Activated CD8-positive, alpha-beta memory T cell treated with anti-CD3 and anti-CD28 coated beads for 4 hours (primary cell): Measurements from ENCODE around the gene SHB.

Experiments
- DNase-seq, 2 donors: peaks; one replicate each; pipeline ENCODE4 v3.0.0-alpha.2; 2020; ENCODE audit warnings: low read depth in 2 of 2

The SHB gene

DNA sequence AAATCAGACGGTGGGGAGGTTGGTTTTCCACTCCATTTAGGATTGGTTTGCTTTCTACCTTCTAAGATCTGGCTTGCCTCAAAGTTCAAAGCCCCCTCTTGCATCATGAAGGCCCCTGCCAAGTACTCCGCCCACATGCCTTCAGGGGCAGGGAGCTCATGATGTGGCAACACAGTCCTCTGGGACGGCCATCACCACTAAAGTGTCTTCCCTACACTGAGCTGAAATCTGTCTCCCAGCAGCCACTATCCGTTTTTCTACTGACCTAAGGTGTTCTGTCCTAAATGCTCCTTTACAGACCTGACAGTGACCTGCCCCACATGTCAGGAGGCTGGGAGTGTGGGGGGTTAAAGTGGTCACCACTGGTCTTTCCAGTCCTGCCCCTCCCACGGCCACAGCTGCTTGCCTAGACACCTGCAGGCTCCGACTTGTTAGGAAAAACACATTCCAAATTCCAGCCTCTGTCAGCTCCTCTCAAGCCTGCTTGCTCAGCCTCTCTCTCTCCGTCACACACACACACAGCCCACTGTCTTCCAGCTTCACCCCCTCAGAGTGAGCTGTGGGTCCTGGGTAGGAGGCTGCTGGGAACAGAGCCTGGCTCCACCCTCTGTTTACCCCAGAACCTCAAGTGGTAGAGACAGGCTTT lies 44.9 kb downstream of the SHB start:
- no peak for DNase-seq

DNA sequence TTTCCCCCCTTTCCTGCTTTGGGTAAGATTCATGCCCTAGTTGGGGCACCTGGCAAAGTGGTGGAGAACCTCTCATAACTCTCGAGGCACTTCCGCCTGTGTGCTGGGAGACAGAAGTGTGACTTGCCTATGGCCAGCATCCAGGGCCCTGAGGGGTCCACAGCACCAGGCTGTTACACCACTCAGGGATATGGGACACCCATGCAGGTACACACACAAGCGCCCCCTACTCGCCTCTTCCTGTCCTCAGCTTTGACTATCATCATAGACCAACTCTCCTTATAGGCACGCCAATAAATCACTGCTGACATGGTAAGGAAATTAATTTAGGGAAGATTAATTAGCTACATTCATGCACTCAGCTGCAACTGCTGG lies 45.4 kb downstream of the SHB start:
- no peak for DNase-seq

DNA sequence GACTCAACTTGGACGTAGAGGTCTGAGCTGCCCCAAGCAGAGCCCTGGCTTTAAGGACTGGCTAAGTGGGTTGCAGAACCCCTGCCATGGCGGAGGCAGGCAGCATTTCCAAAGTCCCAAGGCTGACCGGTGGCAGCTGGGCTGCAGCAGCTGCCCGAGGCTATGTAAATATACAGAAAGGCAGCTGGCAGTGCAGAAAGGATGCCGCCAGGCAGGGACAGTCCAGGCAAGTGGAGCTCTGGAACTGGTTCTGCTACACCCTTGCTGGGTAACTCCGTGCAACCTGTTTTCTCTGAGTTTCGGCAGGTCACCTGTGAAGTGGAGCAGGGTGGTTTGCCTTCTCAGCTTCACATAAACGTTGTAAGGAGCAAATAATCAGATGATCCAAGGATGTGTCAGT lies 46.0 kb downstream of the SHB start:
- no peak for DNase-seq

GRCh38 chr9:38022203-38022895 lies 46.7 kb downstream of the SHB start:
- no peak for DNase-seq

DNA sequence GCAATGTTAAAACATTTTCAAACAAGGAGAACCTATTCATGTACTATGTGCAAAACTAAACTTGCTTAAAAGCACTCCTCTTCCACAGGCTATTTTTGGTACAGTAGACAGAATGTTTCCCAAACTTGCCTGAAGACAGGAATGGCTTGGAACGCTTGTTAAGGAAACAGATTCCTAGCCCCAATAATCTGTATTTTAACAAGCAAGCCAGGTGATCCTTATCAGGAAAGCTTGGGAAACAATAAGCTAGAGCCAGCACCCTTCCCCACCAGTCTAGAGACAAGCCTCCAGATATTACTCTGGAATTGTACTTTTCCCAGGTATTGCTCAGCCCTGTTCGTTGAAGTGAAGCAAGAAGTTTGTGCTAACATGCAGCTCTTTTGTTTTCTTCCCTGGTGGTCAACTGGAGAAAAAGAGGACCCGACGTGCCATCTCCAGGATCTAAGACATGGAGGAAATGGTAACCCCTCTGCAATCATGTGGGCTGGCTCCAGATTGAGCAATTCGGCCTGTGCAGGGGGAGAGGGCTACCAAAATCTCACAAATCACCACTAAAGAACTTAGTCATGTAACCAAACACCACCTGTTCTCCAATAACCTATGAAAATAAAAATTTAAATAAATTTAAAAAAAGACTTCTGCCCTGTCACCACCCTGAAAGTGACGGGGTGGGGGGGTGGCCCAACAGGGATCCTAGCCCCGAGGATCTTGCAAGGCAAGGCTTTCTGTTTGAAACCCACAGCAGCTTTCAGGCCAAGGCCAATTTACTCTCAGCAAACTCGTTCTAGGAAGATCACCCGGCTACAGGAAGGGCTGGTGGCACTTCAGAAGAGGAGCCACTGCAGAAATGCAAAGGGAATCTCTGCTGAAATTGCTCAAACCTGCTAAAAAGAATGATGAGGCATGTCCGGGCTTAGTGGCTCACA lies 48.6 kb downstream of the SHB start:
- no peak for DNase-seq

DNA sequence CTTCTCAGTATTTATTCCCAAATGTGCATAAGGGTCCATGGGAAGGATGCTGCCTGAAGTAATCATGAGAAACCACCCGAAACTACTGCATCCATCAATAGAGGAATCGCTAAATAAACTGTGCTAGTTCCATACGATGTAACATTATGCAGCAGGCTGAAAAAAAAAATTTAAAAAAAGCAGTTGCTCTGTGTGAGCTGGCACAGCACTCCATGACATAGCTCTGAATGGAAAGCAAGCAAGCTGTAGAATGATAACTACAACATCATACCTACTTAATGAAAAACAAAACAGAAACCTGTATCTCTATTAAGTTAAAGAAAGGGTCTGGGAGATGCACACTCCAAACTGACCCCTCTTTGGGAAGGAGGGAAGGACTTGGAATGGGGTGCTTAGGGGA lies 49.3 kb downstream of the SHB start:
- no peak for DNase-seq

- no peak for DNase-seq
Observed at GRCh38 chr9:38018958-38019602, 49.9 kb downstream of the SHB start.

DNA sequence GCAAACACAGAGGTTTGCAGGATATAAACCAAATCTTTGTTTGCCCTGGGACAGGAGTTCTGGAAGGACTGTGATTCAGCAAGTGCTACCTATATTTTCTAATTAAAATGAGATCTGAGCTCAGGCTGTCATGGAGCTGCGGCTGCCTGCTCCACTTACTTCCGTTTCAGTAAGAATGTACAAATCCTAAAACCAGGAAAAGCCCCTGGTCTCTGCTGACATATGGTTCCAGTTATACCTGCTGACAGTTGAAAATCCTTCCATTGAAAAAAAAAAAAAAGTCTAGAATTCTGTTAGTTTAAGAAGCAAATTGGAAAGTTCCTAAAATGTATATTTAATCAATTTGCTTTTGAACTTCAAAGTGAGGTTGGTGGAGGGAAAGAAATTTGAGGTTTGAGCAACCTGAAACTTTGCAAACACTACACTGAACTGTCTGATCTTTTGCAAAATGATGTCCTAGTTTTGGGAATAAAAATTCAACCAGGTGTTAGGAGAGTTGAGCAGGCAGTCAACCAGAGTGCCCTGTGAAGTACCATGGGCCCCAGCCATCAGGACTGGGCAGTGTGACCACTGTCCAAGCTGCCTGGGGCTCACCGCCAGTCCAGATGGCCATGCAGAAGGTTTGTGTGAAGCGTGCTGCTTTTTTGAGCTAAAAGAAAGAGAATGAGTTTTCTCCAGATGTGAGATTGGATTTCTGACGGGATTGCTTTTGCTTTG lies 50.6 kb downstream of the SHB start:
- no peak for DNase-seq

DNA sequence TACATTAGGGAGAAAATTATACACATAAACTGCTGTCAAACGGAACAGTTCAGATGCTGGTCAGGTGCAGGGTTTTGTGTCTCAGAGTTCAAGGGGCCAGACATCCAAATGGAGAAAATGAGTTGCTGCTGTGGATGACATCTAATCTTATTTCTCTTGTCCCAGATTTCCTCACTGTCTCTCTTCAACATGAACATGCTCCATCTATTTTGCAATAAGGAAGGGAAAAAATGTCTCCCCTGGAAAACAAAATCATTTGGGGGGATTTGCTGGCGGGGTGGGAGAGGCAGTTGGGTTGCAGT lies 51.2 kb downstream of the SHB start:
- DNase-seq = no peak

GRCh38 chr9:38017149-38017884 lies 51.7 kb downstream of the SHB start:
- no peak for DNase-seq

DNA sequence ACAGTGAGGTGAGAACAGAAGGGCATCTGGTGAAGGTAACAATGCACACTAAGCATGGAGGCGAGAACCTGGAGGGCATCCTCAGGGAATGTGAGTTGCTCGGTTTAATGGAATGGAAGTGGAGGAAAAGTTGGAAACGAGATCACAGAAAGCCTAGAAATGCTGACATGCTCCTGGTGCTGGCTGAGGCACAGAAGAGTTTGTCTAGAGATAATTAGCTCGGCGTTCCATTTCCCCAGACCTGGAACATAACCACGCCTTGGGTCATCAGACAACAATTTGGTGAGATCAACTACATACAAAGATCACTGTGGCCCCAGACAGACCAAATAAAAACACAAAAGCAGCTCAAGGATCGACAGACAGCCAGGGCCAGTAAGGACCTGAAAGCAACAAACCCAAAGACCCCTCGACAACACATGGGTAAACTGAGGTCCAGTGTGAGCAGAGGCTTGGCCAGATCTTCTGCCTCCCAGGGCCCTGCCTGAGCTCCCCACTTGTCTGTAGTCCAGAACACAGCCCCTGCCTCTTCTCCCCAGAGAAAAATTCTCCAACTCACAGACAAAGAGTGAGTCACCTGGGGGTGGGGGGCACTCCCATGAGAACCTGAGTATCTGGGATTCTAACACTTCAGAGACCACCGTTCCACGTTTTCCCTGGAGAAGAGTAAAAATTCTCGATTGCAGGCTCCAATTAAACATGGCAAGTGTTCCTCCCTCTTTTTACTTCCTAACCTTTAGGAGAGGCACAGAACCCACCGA lies 52.5 kb downstream of the SHB start:
- no peak for DNase-seq

DNA sequence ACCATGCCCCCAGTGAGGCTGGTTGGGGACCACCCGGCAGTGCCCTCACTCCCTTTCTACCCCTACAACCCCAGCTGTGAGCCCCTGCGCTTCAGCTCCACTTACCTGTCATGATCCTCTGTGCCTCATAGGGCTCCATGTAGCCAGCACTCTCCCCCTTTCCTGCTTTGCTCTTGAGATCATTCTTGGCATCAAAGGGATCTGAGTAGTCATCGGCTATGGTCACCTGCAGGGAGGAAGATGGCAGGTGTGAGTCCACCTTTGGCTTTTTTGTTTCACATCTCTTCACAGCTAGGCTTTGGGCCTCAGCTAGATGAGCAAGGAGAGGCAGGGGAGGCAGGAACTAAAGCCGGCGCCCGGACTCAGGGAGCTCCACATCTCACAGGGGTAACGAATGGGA lies 53.1 kb downstream of the SHB start:
- DNase-seq = no peak

- DNase-seq = no peak
Observed at GRCh38 chr9:38015266-38015665, 53.8 kb downstream of the SHB start.

DNA sequence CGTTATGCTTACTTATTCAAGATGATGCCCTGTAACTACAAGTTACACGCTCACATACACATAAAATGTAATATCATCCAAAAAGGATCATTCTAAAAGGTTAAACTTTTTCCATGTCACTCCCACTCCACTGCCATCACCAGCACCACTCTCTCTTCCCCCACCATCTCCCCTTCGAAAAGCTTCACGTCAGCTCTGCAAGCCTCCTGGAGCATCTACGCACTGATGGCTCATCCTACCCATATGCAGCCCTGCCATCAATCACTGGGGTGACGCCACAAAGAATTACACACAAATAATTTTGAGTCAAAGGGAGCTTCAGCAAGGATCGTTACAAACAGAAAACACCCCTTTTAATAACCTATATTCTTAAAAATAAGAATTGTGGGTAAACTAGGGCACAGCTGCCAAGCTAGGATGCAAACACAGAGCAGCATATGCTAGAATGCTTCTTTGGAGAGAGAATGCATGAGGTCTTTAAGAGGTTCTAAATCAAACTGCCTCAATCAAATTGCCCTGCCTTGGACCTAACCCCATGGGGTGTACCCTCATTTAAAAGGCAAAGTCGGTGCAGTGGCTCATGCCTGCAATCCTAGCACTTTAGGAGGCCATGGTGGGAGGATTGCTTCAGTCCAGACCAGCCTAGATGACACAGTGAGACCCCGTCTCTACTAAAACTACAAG lies 56.1 kb downstream of the SHB start:
- no peak for DNase-seq

GRCh38 chr9:38011991-38012390 lies 57.0 kb downstream of the SHB start:
- no peak for DNase-seq

DNA sequence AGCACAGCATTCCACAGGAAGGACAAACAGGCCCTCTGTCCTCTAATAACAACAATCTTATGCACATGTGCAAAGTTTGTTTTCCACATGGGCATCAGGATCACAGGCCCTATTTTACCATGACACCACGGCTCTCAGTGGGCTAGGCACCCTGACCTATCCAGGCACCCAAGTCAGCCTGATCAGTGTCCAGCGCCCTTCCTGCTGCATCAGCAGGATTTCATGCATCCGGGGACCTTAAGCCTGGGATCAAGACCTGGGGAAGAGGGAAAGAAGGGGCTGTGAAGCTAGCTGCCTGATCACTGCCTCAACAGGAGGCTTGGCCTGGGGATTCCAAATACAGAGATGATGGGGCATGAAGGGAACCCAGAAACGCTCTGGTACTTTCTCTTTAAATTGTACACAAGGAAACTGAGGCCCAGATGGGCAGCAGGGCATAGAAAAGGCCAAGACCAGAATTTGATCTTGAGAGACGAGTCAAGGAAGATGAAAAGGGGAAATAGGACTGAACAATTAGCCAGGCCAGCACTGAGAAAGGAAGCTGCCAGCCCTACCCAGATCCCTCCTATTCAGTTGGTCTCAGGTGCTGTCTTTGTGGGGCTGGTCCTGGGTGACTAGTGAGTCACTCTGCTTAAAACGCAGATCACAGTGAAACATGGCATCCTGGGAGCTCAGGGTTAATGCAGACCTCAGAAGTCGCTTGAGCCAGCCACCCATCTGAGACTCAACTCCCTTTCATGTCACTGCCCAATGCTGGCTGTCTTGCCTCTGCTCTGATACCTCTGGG lies 57.9 kb downstream of the SHB start:
- no peak for DNase-seq

- DNase-seq = no peak
Observed at GRCh38 chr9:38009990-38010389, 59.0 kb downstream of the SHB start.

DNA sequence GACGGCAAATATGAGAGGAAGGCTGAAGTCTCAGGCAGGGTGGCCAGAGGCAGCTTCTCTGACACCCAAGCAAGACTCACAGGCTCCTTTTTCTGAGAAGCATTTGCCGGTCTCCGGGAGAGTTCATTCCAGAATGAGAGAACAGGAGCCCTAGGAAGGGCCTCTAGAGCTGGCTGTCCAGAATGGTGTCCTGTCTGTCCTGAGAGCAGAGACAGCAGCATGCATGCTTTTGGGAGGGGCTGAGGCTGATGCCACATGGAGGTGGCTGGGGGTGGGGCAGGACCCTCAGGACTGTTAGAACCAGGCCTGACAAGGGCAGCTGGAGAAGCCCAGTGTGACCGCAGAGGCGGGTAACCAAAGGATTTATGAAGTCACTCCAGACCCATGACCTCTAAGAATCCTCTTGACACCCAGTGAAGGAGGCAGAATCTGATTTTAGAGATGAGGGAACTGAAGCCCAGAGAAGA lies 60.0 kb downstream of the SHB start:
- no peak for DNase-seq
